GM19455 (cell line): ENCODE measurements around the gene UNKL.
A peak's percentile ranks its signal among the peaks of the same experiment; 100 is the strongest.

ENCODE experiments used
- ATAC-seq: cut with Tn5 transposase; IDR thresholded peaks from one replicate; pipeline ENCODE4 v1.9.1; 2021; ENCODE audit not compliant: unreplicated experiment

The UNKL gene

GRCh38 chr16:1407753-1408152, 6.8 kb downstream of the UNKL start:
- ATAC-seq, result peak; percentile 32

DNA sequence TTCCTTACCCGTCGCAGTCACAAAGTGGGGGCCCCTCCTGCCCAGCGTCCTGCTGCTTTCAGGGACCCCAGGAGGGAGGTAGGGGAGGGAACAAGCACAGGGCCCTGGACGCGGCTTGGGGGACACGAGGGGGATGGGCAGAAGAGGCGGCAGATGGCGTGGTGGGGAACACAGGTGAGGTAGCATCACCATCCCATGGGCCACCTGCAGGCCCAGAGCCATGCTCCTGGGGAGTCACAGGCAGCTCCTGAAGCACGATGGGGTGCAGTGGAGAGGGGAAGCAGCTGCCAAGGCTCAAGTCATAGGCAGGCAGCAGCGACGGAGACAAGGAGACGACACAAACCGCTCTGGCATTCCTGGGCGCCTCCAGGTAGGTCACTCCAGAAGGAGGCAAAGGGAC, 10.8 kb downstream of the UNKL start:
- no peak for ATAC-seq

GRCh38 chr16:1403036-1403435, 11.5 kb downstream of the UNKL start:
- no peak for ATAC-seq

DNA sequence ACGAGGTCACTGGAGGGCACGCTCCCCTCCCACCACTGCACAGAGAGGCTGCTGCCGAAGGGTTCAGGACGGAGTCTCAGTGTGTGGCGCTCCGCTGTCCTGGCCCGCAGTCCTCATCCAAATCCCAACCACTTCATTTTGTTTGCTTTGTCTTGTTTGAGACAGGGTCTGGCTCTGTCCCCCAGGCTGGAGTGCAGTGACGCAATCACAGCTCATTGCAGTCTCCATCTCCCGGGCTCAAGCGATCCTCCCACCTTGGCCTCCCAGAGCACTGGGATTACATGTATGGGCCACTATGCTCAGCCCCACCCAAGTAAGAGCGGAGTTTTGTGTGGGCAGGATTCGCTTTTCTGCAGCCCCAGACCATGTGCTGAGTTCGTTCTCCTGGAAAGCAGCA, 12.7 kb downstream of the UNKL start:
- no peak for ATAC-seq

DNA sequence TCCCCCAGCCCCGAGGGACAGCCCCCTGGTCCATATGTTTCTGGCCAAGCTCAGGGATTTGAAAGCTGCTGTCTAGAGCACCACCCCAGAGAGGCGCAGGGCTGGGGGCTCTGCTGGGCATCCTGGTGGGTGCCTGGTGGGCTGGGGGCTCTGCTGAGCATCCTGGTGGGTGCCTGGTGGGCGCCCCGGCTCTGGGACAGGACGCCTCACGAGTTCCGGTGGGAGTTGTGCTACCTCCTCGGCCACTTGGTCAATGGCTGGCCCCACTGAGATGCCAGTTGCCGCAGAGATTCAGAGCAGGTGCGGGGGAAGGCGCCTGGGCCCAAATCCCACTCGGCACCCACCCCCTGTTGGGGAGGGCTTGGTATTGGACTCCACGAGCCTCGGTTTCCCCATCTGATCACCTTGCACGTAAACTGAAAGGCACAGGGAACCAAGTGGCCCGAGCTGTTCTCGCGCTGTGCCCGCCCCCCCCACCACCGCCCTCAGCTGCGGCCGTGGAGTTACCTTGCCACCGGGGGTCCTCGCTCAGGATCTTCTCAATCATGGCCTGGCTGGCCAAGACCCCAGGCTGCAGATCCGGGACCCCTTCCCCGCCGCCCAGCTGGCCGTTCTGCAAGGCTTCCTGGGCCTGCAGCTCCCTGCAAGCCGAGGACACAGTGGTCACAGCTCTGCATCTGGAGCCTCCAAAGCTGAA, 13.3 kb downstream of the UNKL start:
- no peak for ATAC-seq

DNA sequence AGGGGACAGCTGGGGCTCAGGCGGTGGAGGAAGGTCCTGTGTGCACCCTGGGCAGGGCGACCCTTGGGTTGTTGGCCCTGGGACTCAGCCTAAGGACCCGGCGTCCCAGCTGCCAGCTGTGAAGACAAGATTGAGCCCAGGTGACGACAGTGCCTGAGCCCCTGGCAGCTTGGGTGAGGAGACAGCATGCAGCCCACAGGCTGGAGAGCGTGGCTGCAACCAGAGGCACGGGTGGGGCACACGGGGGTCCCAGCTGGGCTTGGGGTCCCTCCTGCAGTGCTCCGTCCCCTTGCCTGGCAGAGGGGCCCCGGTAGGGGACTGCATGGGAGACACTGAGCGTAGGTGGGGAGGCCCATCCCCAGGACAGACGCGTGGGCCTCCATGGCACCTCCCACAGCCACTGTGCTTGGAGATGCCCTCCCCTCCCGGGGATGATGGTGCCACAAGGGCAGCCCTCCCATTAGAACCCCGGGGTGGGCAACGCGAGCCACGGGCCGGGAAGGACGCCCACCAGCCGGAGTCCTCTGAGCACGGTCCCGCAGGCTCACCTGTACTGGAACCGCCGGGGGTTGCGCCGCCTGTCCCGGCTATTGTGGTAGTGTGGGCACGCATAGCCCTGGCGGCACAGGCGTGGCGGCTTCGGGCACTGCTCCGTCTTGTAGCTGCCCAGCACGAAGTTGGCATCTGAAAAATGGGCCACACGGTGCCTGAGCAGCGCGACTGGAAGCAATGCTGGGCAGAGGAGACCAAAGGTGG, 15.5 kb downstream of the UNKL start:
- ATAC-seq, result no peak

DNA sequence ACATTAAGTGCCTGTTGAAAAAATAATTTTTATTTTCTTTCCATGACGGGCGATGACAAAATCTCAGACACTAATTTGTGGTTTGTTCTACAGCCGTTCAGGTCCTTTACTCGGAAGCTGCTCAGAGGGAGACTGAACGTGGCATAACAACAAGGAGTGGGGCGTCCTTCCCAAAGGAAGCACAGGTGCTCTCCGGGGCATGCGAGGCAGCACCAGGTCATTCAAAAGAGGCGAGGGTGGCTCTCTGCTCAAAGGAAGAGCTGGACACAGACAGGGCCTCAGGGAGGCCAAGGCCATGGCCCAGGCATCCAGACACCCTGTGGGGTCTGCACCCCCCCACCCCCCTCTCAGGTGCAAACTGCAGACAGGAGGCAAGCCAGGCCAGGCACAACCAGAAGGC, 16.2 kb downstream of the UNKL start:
- ATAC-seq, result no peak

DNA sequence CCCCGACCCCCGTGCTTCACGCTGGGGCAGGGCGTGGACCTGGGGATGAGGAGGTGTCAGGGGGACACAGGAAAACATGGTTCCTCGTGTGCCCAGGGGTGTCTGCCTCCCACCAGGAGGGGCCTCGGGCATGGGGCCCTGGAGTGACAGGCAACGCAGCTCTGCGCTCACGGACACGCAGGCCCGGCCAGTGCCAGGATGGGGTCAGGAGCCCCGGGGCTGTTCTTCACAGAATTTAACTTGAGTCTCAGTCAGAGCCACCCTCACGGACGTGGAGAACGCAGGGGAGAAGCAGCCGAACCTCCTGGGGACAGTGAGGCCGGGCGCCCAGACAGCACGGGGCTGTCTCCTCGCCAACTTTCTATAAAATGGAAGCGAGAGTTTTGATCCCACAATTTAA, 16.7 kb downstream of the UNKL start:
- no peak for ATAC-seq

DNA sequence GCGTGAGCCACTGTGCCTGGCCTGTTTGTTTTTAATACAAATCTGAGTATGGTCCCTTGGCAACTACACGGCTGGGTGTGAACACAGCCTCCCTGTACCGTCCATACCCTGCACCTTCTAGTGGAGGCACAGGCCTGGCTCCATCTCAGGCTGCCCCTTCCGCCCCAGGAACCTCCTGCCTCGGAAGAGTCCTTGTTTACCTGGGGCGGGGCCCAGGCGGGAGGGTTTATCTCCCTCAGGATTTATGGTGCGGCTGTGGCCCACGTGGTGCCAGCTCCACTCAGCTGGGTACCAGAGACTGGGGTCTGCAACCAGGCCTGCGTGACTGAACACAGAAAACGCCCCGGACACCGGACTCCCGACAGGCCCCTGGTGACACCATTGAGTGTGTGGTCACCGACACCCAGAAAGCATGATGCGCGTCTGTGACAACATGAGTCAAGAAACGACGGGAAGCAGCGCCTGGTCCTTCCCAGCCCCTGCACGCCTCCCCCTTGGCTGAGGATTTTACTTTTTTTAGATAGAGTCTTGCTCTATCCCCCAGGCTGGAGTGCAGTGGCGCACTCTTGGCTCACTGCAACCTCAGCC, 19.0 kb downstream of the UNKL start:
- no peak for ATAC-seq

GRCh38 chr16:1394367-1394951, 20.0 kb downstream of the UNKL start:
- no peak for ATAC-seq

DNA sequence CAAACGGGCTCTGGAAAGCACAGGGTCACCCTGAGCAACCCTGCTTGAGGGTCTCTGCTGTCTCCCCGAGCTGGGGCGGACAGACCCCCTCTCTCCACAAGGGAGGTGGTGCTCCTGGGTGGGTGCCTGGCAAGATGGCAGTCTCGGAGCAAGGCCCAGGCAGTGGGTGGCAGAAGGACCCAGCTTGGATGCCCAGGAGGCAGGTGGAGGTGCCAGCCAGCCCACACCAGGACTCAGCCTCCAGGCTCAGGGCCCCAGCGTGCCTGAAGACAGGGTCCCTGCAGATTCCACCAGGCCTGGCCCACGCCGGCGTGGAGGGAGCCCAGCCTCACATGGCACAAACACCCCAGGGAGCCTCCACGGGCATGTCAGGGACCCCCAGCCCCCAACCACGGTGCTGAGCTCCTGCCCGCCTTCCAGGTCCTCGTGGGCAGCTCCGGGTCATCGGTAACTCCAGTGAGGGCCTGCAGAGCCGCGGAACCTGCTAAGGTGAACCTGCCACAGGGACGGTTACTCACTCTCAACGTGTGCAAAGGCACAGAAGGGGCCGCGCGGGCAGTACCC, 20.8 kb downstream of the UNKL start:
- no peak for ATAC-seq

DNA sequence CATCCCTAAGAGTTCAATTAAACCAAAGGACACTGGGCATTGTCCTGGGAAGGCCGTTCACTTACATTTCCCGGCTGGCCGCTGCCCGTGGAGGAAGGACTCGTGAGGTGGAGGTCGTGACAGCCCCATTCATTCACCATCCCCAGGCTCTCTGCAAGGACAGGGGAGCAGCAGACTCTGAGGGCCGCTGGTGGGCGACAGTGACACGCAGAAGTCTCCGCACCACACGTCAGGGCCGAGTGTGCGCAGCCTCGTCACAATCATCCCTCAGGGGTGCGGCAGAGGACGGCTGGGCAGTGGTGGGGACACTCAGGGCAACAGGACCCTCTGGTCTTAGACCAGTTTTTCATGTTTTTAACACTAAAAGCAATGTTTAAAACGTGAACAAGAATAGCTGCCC, 21.7 kb downstream of the UNKL start:
- no peak for ATAC-seq

- no peak for ATAC-seq
These were observed 24.2 kb downstream of the UNKL start for GRCh38 chr16:1390239-1390779.

DNA sequence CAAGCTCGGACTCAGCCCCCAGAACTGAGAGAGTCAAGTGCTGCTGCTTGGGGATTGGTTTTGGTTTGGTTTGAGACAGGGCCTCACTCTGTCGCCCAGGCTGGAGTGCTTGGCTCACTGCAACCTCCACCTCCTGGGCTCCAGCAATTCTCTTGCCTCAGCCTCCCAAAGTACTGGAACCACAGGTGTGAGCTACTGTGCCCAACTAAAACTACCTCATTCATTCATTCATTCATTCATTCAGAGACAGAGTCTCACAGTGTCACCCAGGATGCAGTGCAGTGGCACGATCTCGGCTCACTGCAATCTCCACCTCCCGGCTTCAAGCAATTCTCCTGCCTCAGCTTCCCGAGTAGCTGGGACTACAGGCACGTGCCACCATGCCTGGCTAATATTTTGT, 24.7 kb downstream of the UNKL start:
- ATAC-seq, result no peak

DNA sequence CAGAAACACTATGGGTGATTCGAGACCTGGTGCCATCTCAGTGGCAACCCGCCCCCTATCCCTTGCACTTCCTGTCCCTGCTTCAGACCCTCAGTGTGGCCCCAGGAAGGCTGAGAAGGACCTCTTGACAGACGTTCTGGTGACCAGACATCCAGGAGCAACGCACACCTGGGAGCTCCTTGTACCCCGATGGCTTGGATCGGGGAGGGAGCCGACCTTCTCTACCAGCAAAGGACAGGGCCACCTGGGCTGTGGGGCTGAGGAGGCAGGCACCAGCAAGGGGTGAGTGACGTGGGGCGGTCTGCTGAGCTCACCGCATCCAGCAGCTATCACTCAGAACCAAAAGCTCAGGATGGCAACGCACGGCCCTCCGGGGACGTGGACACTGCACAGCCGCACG, 27.2 kb downstream of the UNKL start:
- ATAC-seq, result no peak

DNA sequence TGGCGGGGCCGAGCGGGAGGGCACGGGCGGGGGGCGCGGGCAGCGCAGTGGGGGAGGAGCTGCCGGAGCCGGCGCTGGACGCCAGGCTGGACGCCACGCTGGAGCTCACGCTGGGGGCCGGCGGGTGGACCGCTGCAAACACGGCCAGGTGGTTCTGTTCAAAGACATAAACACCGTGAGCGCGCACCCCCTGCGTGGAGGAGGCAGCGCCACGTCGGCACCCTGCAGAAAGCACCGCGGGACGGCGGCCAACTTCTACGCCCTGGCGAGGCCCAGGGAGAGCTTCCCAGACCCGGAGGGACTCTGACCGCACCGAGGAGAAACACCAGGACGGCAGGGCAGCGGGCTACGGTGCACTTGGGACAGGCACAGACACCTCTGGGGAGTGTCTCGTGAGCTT, 29.3 kb downstream of the UNKL start:
- no peak for ATAC-seq

DNA sequence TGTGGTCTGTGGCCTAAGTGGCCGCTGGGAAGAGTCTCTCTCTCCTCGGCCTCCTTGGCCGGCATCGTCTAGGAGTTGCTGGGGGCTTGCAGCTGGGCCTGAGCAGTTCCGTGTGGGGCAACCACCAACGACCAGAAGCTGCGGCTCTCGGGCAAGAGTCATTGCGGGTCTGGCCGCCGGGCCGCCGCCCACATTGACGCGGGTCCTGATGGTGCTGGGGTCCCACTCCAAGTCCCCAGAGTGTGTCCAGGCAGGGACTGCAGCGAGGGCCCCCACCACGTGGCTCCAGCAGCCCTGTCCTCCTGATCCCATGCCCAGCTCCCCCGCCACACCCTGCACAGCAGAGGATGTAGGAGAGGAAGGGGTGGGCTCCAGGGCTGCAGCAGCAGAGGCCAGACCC, 30.9 kb downstream of the UNKL start:
- no peak for ATAC-seq

DNA sequence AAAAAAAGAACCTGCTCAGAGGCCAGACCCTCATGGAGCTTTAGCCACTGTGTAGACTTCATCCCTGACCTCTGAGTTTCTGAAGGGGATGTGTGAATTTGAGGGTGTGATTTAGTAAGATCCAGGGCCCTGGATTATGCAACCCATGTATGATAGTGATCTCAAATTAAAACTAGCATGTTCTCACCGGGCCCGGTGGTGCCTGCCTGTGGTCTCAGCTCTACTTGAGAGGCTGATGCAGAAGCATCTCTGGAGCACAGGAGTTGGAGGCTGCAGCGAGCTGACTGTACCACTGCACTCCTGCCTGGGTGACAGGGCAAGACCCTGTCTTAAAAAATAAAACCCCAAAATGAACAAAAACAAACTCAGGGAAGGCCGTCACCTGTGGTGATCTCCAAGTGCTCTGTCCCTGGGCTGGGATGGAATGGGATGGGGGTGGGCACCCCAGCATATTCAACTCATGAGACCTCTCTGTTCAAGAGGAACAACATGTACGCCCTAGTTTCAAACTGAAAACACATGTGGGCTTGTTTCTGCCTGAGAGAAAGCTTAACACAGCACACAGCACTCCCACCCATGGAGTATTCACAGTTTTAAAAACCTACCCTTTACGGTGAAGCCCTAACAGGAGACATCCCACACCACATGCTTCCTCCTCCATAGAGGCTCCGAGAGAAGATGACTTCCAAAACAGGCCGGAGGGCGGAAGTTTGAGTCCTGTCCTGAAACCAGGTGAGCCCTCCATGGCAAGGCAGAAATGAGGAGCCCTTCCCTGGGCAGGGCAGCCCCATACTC, 32.7 kb downstream of the UNKL start:
- no peak for ATAC-seq

GRCh38 chr16:1380195-1380594, 34.3 kb downstream of the UNKL start:
- no peak for ATAC-seq

GRCh38 chr16:1379304-1380076, 35.0 kb downstream of the UNKL start:
- peak; percentile 60 for ATAC-seq
